ENCODE data around the gene ELMOD3. TPM values are rescaled to one million over a fixed set of nuclear protein-coding genes. Genes with fewer than 3 reads are reported as not detected.
A peak's percentile ranks its signal among the peaks of the same experiment; 100 is the strongest.

The ELMOD3 gene
- total RNA-seq, 1 experiment from 2014 or later: 18.1 TPM

- Histone ChIP-seq H3K27ac (no peak overlapping the region), H3K4me1 (replicated peaks; ENCODE audit: insufficient read depth) (no peaks in the 10 kb centered on the region), H3K9me3 (ENCODE audit: insufficient read depth, low read depth) (no peaks in the 10 kb centered on the region), H3K36me3 (ENCODE audit: low read depth) (peaks cover 4% of the 10 kb centered on the region; the same call in 1 of the 2 replicates), H4K20me1 (ENCODE audit: insufficient read depth) (0 out of 2 replicates have a peak, but pooled peaks cover 4% of the 10 kb centered on the region), H3F3A (ENCODE audit: insufficient read depth, low read depth) (peaks cover 10% of the 10 kb centered on the region; the same call in 1 of the 2 replicates), H3K27me3 (ENCODE audit: insufficient read depth, low read depth) (no peaks in the 10 kb centered on the region), H2AFZ (no peak overlapping the region), H3K79me2 (ENCODE audit: low read depth) (no peaks in the 10 kb centered on the region), H3K4me3 (no peak overlapping the region), H3K9me2 (ENCODE audit: insufficient read depth) (no peaks in the 10 kb centered on the region), H3K4me2 (no peak overlapping the region)
- BruUV-seq (replicated peaks): no TSS peak
- DNase-seq: no peak
- ChIA-PET CTCF (no interaction called here), POLR2A (ENCODE audit: unreplicated experiment) (no interaction called here)
- TF ChIP-seq CTCF (conservative IDR thresholded peaks at IDR 0.05): no peak
- no peak for TF ChIP-seq EZH2 (IDR thresholded peaks at IDR 0.05; ENCODE audit: low read depth)
- intact Hi-C loops (cut with micrococcal nuclease; ENCODE audit: unreplicated experiment): no loop called here
These were observed 10.1 kb upstream of the ELMOD3 start for GRCh38 chr2:85344356-85344954.

- TF ChIP-seq EZH2 (IDR thresholded peaks at IDR 0.05; ENCODE audit: low read depth): no peak
- TF ChIP-seq CTCF (conservative IDR thresholded peaks at IDR 0.05): no peak
- intact Hi-C loops (cut with micrococcal nuclease; ENCODE audit: unreplicated experiment): no loop called here
- Histone ChIP-seq H3K27ac (no peak overlapping the region), H3K9me2 (ENCODE audit: insufficient read depth) (no peaks in the 10 kb centered on the region), H3K4me1 (replicated peaks; ENCODE audit: insufficient read depth) (peaks cover 3% of the 10 kb centered on the region; the same call in 1 of the 2 replicates), H3K27me3 (ENCODE audit: insufficient read depth, low read depth) (no peaks in the 10 kb centered on the region), H3K36me3 (ENCODE audit: low read depth) (peaks cover 12% of the 10 kb centered on the region), H2AFZ (no peak overlapping the region), H3K4me3 (no peak overlapping the region), H3F3A (ENCODE audit: insufficient read depth, low read depth) (peaks cover 4% of the 10 kb centered on the region; the same call in 1 of the 2 replicates), H4K20me1 (ENCODE audit: insufficient read depth) (0 out of 2 replicates have a peak, but pooled peaks cover 7% of the 10 kb centered on the region), H3K4me2 (no peak overlapping the region), H3K9me3 (ENCODE audit: insufficient read depth, low read depth) (no peaks in the 10 kb centered on the region), H3K79me2 (ENCODE audit: low read depth) (peaks cover 15% of the 10 kb centered on the region)
- no peak for DNase-seq
- BruUV-seq (replicated peaks): no TSS peak
- CTCF ChIA-PET: no interaction called here
- POLR2A ChIA-PET (ENCODE audit: unreplicated experiment): no interaction called here
These were observed 7.0 kb upstream of the ELMOD3 start for GRCh38 chr2:85347599-85347998.

DNA sequence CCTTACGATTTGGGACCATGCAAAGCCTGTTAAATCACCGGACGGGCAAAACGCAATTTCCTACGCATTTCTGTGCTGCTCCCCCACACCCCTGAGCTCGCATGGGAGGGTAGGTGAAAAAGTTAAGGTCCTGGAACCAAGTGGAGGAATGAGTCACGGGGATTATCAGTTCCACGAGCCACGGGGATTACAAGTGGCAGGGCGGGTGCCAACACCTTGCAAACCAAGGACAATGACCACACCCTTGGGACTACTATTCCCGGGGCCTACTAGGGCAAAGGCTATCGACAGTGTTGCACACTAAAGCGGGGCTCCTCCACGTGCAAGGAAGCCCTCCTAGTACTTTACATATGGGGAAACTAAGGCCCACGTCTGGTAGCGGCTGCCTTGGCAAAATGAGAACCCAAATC, 688 bp upstream of the ELMOD3 start:
- peaks cover 12% of the 10 kb centered on the region for H3K36me3 ChIP-seq (ENCODE audit: low read depth)
- intact Hi-C loops (cut with micrococcal nuclease; ENCODE audit: unreplicated experiment): loop anchor here (2.0 to 5.0 kb wide), 3 partner anchors 25 to 447 kb away; partner anchors contain the start of genes CAPG and TMSB10
- peak overlapping the region; percentile 78 for H2AFZ ChIP-seq
- H4K20me1 ChIP-seq (ENCODE audit: insufficient read depth): 0 out of 2 replicates have a peak, but pooled peaks cover 6% of the 10 kb centered on the region
- CTCF ChIA-PET: interaction anchor here (0.8 kb wide), 1 partner anchor 195 kb away, joined by 3 read pairs; no protein-coding TSS in a partner anchor
- no peak for TF ChIP-seq EZH2 (IDR thresholded peaks at IDR 0.05; ENCODE audit: low read depth)
- TF ChIP-seq CTCF (conservative IDR thresholded peaks at IDR 0.05): no peak
- H3K4me3 ChIP-seq: peak overlapping the region; percentile 87
- H3K9me2 ChIP-seq (ENCODE audit: insufficient read depth): no peaks in the 10 kb centered on the region
- H3F3A ChIP-seq (ENCODE audit: insufficient read depth, low read depth): no peaks in the 10 kb centered on the region
- DNase-seq: peak; percentile 34 to 59
- POLR2A ChIA-PET (ENCODE audit: unreplicated experiment): interaction anchor here (0.5 to 0.7 kb wide), 5 partner anchors 11 to 452 kb away, joined by 3 to 21 read pairs (median 3); partner anchors contain the start of gene C2orf68
- BruUV-seq (replicated peaks): TSS peak; percentile 71
- no peaks in the 10 kb centered on the region; the same call in 1 of the 2 replicates for H3K9me3 ChIP-seq (ENCODE audit: insufficient read depth, low read depth)
- peak overlapping the region; percentile 93 for H3K4me2 ChIP-seq
- peaks cover 44% of the 10 kb centered on the region for H3K79me2 ChIP-seq (ENCODE audit: low read depth)
- H3K27me3 ChIP-seq (ENCODE audit: insufficient read depth, low read depth): no peaks in the 10 kb centered on the region
- peak overlapping the region; percentile 62 for H3K27ac ChIP-seq
- peaks cover 16% of the 10 kb centered on the region for H3K4me1 ChIP-seq (replicated peaks; ENCODE audit: insufficient read depth)
